ENCODE measurements around the gene GXYLT2.
A peak's percentile ranks its signal among the peaks of the same experiment; 100 is the strongest.

Gene GXYLT2

GRCh38 chr3:72896996-72897757, 9.3 kb downstream of the GXYLT2 start:
- DNase-seq = no peak
- TF ChIP-seq, protein P1, sequence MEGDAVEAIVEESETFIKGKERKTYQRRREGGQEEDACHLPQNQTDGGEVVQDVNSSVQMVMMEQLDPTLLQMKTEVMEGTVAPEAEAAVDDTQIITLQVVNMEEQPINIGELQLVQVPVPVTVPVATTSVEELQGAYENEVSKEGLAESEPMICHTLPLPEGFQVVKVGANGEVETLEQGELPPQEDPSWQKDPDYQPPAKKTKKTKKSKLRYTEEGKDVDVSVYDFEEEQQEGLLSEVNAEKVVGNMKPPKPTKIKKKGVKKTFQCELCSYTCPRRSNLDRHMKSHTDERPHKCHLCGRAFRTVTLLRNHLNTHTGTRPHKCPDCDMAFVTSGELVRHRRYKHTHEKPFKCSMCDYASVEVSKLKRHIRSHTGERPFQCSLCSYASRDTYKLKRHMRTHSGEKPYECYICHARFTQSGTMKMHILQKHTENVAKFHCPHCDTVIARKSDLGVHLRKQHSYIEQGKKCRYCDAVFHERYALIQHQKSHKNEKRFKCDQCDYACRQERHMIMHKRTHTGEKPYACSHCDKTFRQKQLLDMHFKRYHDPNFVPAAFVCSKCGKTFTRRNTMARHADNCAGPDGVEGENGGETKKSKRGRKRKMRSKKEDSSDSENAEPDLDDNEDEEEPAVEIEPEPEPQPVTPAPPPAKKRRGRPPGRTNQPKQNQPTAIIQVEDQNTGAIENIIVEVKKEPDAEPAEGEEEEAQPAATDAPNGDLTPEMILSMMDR (IDR thresholded peaks at IDR 0.05; ENCODE audit: low read depth, low read length, missing control alignments) = no peak

GRCh38 chr3:72897758-72898007, 9.8 kb downstream of the GXYLT2 start:
- Histone ChIP-seq H3K36me3 (replicated peaks) (no peaks in the 10 kb centered on the region), H3K27me3 (replicated peaks) (no peaks in the 10 kb centered on the region), H3K4me3 (ENCODE audit: low read depth, low read length) (no peak overlapping the region), H3K27ac (no peak overlapping the region)
- no peak for DNase-seq
- TF ChIP-seq, protein P1 (IDR thresholded peaks at IDR 0.05; ENCODE audit: low read depth, low read length, missing control alignments) = no peak
- in situ Hi-C loops (cut with HindIII; ENCODE audit: low pct_ligation_motif_present, low sequenced_read_pairs) = no loop called here

More at GRCh38 chr3:72896996-72897757, 9.3 kb downstream of the GXYLT2 start:
- H3K27me3 ChIP-seq (replicated peaks) = no peaks in the 10 kb centered on the region
- no peak overlapping the region for H3K4me3 ChIP-seq (ENCODE audit: low read depth, low read length)
- H3K27ac ChIP-seq = no peak overlapping the region
- no peaks in the 10 kb centered on the region for H3K36me3 ChIP-seq (replicated peaks)
- in situ Hi-C loops (cut with HindIII; ENCODE audit: low pct_ligation_motif_present, low sequenced_read_pairs) = no loop called here

DNA sequence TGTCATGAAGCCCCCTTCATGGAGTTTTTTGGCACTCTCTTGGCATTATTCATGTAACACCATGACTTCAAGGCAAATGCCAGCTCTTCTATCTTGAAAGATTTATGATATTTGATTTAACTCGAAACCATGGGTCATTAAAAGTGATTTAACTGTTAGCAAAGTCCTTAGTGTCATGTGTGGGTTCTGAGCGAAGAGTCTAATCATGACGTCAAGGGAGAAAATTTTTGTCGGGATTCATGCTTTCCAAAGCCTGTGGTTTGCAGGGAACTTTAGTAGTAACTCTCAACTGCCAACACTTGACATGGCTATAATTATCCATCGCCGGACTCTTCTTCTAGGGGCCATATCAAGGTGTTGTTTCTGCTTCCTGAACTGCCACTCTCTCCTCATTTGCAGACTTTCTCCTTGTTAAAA, 11.5 kb downstream of the GXYLT2 start:
- in situ Hi-C loops (cut with HindIII; ENCODE audit: low pct_ligation_motif_present, low sequenced_read_pairs) = no loop called here
- no peaks in the 10 kb centered on the region for H3K36me3 ChIP-seq (replicated peaks)
- H3K4me3 ChIP-seq (ENCODE audit: low read depth, low read length) = no peak overlapping the region
- no peak overlapping the region for H3K27ac ChIP-seq
- no peak for DNase-seq
- no peaks in the 10 kb centered on the region for H3K27me3 ChIP-seq (replicated peaks)
- TF ChIP-seq, protein P1 (IDR thresholded peaks at IDR 0.05; ENCODE audit: low read depth, low read length, missing control alignments) = no peak

DNA sequence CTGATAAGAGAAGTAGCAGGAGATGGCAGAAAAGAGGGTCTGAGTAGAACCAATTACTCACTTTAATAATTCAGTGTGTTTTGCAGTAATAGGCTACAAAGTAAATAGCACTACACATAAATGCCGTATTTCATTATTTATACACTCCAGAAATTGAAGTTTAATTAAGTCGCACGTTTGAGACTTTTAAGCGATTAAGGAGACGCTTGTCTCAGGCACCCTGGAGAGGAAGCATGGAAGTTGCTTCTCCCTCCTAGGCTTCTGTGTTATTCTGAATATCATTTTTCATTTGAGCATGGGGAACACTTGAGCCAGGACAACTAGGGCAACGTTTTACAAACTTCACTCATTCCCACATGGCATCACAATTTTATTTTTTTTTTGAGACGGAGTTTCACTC, 12.2 kb downstream of the GXYLT2 start:
- DNase-seq = no peak
- Histone ChIP-seq H3K4me3 (ENCODE audit: low read depth, low read length) (no peak overlapping the region), H3K27ac (no peak overlapping the region), H3K36me3 (replicated peaks) (no peaks in the 10 kb centered on the region), H3K27me3 (replicated peaks) (no peaks in the 10 kb centered on the region)
- TF ChIP-seq, protein P1 (IDR thresholded peaks at IDR 0.05; ENCODE audit: low read depth, low read length, missing control alignments) = no peak
- in situ Hi-C loops (cut with HindIII; ENCODE audit: low pct_ligation_motif_present, low sequenced_read_pairs) = no loop called here

- no peak for DNase-seq
- in situ Hi-C loops (cut with HindIII; ENCODE audit: low pct_ligation_motif_present, low sequenced_read_pairs) = no loop called here
- H3K27ac ChIP-seq = no peak overlapping the region
- TF ChIP-seq, protein P1 (IDR thresholded peaks at IDR 0.05; ENCODE audit: low read depth, low read length, missing control alignments) = no peak
- H3K36me3 ChIP-seq (replicated peaks) = no peaks in the 10 kb centered on the region
- no peak overlapping the region for H3K4me3 ChIP-seq (ENCODE audit: low read depth, low read length)
- H3K27me3 ChIP-seq (replicated peaks) = no peaks in the 10 kb centered on the region
Observed at GRCh38 chr3:72901840-72902239, 14.0 kb downstream of the GXYLT2 start.

- in situ Hi-C loops (cut with HindIII; ENCODE audit: low pct_ligation_motif_present, low sequenced_read_pairs) = no loop called here
- DNase-seq = peak; percentile 78
Observed at GRCh38 chr3:72903004-72903403, 15.2 kb downstream of the GXYLT2 start.

More at GRCh38 chr3:72903004-72903403, 15.2 kb downstream of the GXYLT2 start:
- Histone ChIP-seq H3K27ac (no peak overlapping the region), H3K4me3 (ENCODE audit: low read depth, low read length) (no peak overlapping the region), H3K36me3 (replicated peaks) (no peaks in the 10 kb centered on the region), H3K27me3 (replicated peaks) (no peaks in the 10 kb centered on the region)
- TF ChIP-seq, protein P1 (IDR thresholded peaks at IDR 0.05; ENCODE audit: low read depth, low read length, missing control alignments) = no peak

Measured in brain microvascular endothelial cell (primary cell).